Activated T-helper 2 cell treated with anti-CD3 and anti-CD28 coated beads, Interferon-gamma antibody, Interleukin-2, Interleukin-4, amounts not matched to agents 10 μg/mL and 5 μg/mL and 100 μg/mL, durations not matched to agents 14 hours and 24 hours and 36 hours (primary cell): Measurements from ENCODE around the gene DUX4. TPM values are rescaled to one million over a fixed set of nuclear protein-coding genes. Genes with fewer than 3 reads are reported as not detected.
"Not testable (repeated sequence)": the region's sequence is repeated elsewhere in the genome, so short reads cannot be mapped to it uniquely, and the experiment has no call there.

ENCODE experiments used
- DNase-seq: peaks from one replicate; pipeline ENCODE4 v3.0.0; 2021; ENCODE audit warnings: low spot score
- H3K27ac Mint-ChIP-seq: one replicate; pipeline ENCODE4 v1.8.0; 2021; ENCODE audit warnings: mixed read lengths
- H3K27me3 Mint-ChIP-seq: one replicate; pipeline ENCODE4 v1.8.0; 2021; ENCODE audit warnings: low read depth, mixed read lengths
- H3K36me3 Mint-ChIP-seq: one replicate; pipeline ENCODE4 v1.8.0; 2021; ENCODE audit warnings: low read depth, mixed read lengths
- H3K4me1 Mint-ChIP-seq: one replicate; pipeline ENCODE4 v1.8.0; 2021; ENCODE audit warnings: low read depth, mixed read lengths
- H3K4me3 Mint-ChIP-seq: one replicate; pipeline ENCODE4 v1.8.0; 2021; ENCODE audit warnings: low read depth, mild to moderate bottlenecking, moderate library complexity, mixed read lengths
- H3K9me3 Mint-ChIP-seq: one replicate; pipeline ENCODE4 v1.8.0; 2021; ENCODE audit warnings: mixed read lengths
- intact Hi-C: fragments of 100-400 bp; cut with micrococcal nuclease; formaldehyde crosslinking; loops from one replicate; pipeline ENCODE4 v1.15.1; 2023
- total RNA-seq: library from RNA; stranded (reverse); gene quantifications from 2 replicates; pipeline ENCODE4 v1.2.3, GENCODE V29; 2022

The DUX4 gene
- not detected in 2 replicates for total RNA-seq

DNA sequence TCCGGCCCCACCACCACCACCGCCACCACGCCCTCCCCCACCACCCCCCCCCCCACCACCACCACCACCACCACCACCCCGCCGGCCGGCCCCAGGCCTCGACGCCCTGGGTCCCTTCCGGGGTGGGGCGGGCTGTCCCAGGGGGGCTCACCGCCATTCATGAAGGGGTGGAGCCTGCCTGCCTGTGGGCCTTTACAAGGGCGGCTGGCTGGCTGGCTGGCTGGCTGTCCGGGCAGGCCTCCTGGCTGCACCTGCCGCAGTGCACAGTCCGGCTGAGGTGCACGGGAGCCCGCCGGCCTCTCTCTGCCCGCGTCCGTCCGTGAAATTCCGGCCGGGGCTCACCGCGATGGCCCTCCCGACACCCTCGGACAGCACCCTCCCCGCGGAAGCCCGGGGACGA lies at the start of gene DUX4:
TSS of gene DUX4 (plus strand) at position 347 of the 400 bp plus-strand sequence. CDS start at position 347, 0 bp downstream.
- H3K9me3 Mint-ChIP-seq, intact Hi-C loops, H3K4me3 Mint-ChIP-seq, DNase-seq, H3K36me3 Mint-ChIP-seq, H3K27me3 Mint-ChIP-seq, H3K27ac Mint-ChIP-seq, H3K4me1 Mint-ChIP-seq: not testable (repeated sequence)

DNA sequence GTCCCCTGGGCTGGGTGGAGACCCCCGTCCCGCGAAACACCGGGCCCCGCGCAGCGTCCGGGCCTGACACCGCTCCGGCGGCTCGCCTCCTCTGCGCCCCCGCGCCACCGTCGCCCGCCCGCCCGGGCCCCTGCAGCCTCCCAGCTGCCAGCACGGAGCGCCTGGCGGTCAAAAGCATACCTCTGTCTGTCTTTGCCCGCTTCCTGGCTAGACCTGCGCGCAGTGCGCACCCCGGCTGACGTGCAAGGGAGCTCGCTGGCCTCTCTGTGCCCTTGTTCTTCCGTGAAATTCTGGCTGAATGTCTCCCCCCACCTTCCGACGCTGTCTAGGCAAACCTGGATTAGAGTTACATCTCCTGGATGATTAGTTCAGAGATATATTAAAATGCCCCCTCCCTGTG lies 1.9 kb downstream of the DUX4 start:
- H3K27ac Mint-ChIP-seq, H3K4me3 Mint-ChIP-seq, H3K36me3 Mint-ChIP-seq, H3K4me1 Mint-ChIP-seq, H3K27me3 Mint-ChIP-seq, intact Hi-C loops, DNase-seq, H3K9me3 Mint-ChIP-seq: not testable (repeated sequence)

DNA sequence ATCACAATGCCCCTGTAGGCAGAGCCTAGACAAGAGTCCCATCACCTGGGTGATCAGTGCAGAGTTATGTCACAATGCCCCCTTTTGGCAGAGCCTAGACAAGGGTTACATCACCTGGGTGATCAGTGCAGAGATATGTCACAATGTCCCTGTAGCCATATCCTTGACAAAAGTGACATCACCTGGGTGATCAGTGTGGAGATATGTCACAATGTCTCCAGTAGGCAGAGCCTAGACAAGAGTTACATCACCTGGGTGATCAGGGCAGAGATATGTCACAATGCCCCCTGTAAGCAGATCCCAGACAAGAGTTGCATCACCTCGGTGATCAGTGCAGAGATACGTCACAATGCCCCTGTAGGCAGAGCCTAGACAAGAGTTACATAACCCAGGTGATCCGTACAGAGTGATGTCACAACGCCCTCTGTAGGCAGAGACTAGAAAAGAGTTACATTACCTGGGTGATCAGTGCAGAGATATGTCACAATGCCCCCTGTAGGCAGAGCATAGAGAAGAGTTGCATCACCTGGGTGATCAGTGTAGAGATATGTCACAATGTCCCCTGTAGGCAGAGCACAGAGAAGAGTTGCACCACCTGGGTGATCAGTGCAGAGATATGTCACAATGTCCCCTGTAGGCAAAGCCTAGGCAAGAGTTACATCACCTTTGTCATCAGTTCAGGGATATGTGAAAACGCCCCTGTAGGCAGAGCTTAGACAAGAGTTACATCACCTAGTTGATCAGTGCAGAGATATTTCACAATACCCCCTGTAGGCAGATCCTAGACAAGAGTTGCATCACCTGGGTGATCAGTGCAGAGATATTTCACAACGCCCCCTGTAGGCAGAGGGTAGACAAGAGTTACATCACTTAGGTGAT lies 4.4 kb downstream of the DUX4 start:
- intact Hi-C loops, H3K27me3 Mint-ChIP-seq, DNase-seq, H3K4me3 Mint-ChIP-seq, H3K36me3 Mint-ChIP-seq, H3K4me1 Mint-ChIP-seq, H3K27ac Mint-ChIP-seq: not testable (repeated sequence)
- peaks cover 13% of the 10 kb centered on the region for H3K9me3 Mint-ChIP-seq

DNA sequence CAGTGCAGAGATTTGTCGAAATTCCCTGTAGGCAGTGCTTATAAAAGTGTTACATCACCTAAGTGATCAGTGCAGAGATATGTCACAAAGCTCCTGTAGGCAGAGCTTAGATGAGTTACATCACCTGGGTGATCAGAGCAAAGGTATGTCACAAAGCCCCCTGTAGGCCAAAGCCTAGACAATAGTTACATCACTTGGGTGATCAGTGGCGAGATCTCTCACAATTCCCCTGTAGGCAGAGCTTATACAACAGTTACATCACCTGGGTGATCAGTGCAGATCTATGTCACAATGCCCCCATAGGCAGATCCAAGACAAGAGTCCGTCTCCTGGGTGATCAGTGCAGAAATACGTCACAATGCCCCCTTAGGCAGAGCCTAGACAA lies 5.0 kb downstream of the DUX4 start:
- not testable (repeated sequence) for DNase-seq

DNA sequence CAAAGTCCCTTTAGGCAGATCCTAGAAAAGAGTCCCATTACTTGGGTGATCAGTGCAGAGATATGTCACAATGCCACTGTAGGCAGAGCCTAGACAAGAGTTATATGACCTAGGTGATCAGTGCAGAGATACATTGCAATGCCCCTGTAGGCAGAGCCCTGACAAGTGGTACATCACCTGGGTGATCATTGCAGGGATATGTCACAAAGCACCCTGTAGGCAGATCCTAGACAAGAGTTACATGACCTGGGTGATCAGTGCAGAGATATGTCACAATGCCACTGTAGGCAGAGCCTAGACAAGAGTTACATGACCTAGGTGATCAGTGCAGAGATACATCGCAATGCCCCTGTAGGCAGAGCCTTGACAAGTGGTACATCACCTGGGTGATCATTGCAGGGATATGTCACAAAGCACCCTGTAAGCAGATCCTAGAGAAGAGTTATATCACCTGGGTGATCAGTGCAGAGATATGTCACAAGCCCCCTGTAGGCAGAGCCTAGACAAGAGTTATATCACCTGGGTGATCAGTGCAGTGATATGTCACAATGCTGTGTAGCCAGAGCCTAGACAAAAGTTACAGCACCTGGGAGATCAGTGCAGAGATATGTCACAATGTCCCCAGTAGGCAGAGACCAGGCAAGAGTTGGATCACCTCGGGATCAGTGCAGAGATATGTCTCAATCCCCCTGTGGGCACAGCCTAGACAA lies 5.6 kb downstream of the DUX4 start:
- H3K27ac Mint-ChIP-seq, H3K4me1 Mint-ChIP-seq, intact Hi-C loops, H3K27me3 Mint-ChIP-seq, H3K36me3 Mint-ChIP-seq, H3K4me3 Mint-ChIP-seq, DNase-seq: not testable (repeated sequence)
- H3K9me3 Mint-ChIP-seq: peaks cover 13% of the 10 kb centered on the region

More for the DNA sequence above, 5.0 kb downstream of the DUX4 start:
- H3K27me3 Mint-ChIP-seq, H3K4me1 Mint-ChIP-seq, H3K4me3 Mint-ChIP-seq, H3K27ac Mint-ChIP-seq, intact Hi-C loops, H3K36me3 Mint-ChIP-seq: not testable (repeated sequence)
- H3K9me3 Mint-ChIP-seq: peaks cover 13% of the 10 kb centered on the region

DNA sequence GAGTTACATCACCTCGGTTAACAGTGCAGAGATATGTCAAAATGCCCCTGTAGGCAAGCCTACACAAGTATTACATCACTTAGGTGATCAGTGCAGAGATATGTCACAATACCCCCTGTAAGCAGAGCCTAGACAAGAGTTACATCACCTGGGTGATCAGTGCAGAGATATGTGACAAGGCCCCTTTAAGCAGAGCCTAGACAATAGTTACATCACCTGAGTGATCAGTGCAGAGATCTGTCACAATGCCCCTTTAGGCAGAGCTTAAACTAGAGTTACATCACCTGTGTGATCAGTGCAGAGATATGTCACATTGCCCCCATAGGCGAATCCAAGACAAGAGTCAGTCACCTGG lies 6.1 kb downstream of the DUX4 start:
- H3K27ac Mint-ChIP-seq, H3K36me3 Mint-ChIP-seq, DNase-seq, intact Hi-C loops, H3K4me1 Mint-ChIP-seq, H3K27me3 Mint-ChIP-seq, H3K4me3 Mint-ChIP-seq: not testable (repeated sequence)
- peaks cover 13% of the 10 kb centered on the region for H3K9me3 Mint-ChIP-seq

DNA sequence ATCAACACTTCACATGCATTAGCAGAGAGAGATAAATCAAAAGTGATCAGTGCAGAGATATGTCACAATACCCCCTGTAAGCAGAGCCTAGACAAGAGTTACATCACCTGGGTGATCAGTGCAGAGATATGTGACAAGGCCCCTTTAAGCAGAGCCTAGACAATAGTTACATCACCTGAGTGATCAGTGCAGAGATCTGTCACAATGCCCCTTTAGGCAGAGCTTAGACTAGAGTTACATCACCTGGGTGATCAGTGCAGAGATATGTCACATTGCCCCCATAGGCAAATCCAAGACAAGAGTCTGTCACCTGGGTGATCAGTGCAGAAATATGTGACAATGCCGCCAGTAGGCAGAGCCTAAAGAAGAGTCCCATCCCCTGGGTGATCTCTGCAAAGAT lies 7.4 kb downstream of the DUX4 start:
- H3K9me3 Mint-ChIP-seq, H3K27ac Mint-ChIP-seq, H3K4me1 Mint-ChIP-seq, H3K4me3 Mint-ChIP-seq, H3K27me3 Mint-ChIP-seq, DNase-seq, H3K36me3 Mint-ChIP-seq, intact Hi-C loops: not testable (repeated sequence)

DNA sequence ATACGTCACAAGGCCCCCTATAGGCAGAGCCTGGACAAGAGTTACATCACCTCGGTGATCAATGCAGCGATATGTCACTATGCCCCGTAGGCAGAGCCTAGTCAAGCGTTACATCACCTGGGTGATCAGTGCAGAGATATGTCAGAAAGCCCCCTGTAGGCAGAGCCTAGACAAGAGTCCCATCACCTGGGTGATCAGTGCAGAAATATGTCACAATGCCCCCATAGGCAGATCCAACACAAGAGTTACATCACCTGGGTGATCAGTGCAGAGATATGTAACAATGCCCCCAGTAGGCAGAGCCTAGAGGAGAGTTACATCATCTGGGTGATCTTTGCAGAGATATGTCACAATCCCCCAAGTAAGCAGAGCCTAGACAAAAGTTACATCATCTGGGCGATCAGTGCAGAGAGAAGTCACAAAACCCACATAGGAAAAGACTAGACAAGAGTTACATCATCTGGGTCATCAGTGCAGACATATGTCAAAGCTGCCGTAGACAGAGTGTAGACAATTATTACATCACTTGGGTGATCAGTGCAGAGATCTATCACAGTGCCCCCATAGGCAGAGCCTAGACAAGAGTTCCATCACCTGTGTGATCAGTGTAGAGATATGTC lies 8.0 kb downstream of the DUX4 start:
- H3K36me3 Mint-ChIP-seq, H3K4me1 Mint-ChIP-seq, H3K27me3 Mint-ChIP-seq, H3K4me3 Mint-ChIP-seq, H3K9me3 Mint-ChIP-seq, H3K27ac Mint-ChIP-seq, DNase-seq, intact Hi-C loops: not testable (repeated sequence)

DNA sequence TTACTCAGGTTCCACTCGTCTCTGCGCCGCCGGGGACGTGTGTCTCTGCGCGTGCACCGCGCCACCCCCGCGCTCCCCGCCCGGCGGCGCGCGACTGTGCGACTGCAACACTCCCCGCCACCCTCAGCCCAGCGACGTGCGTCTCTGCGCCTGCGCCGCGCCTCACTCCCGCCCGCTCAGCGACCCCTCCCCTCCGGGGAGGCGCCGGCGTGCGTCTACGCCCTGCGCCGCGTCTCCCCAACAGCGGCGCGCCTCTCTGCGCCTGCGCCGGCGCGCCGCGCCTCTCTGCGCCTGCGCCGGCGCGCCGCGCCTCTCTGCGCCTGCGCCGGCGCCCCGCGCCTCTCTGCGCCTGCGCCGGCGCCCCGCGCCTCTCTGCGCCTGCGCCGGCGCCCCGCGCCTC lies 29.9 kb downstream of the DUX4 start:
- not testable (repeated sequence) for H3K9me3 Mint-ChIP-seq, H3K27ac Mint-ChIP-seq

More for the DNA sequence above, 29.9 kb downstream of the DUX4 start:
- intact Hi-C loops, H3K36me3 Mint-ChIP-seq, H3K4me3 Mint-ChIP-seq, H3K27me3 Mint-ChIP-seq, H3K4me1 Mint-ChIP-seq, DNase-seq: not testable (repeated sequence)

Other genes with a start within 250 kb of the DUX4 start
- 78.8 and 83.5 TPM in 2 replicates for gene FRG1, start 232.9 kb upstream of the DUX4 start, total RNA-seq
- gene FRG2, start 146.5 kb upstream of the DUX4 start, total RNA-seq: not detected in 2 replicates
- gene DBET, start 109.3 kb upstream of the DUX4 start, total RNA-seq: not detected in 2 replicates